GM19372 (cell line): Measurements from ENCODE around the gene CCR5AS.

Source experiments
- ATAC-seq: cut with Tn5 transposase; IDR thresholded peaks from one replicate; pipeline ENCODE4 v1.9.1; 2021; ENCODE audit warnings: mild to moderate bottlenecking, low read depth, moderate library complexity; ENCODE audit not compliant: unreplicated experiment

Gene CCR5AS

DNA sequence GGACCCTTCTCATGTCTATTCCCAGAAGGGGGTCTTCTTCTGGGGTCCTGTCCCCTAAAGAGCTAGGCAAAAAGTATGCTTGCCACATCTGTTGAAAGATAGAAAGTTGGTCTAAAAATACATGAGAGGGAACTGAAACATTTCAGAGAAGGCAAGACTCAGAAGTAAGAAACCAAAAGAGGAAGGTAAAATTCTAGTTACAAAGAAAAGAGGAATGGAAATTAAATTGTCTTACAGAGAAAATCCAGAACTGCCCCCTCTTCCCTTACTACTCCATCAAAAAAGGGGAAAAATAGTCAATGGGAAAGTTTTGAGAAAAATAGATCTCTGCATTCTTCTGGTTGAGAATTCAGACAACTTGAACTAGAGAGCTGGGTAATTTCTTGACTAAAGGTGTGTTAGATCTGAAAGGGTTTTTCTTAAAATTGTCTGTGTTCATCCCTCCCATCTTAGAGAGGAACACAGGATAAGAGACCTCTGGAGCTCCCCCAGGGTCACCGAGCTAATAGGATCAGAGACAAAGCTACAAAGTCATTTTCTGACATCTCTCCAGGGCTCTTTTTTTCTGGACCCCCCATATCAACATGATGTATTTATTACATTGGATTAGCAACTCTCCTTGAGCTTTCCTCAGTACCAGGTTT is 85.3 kb downstream of the CCR5AS start:
- no peak for ATAC-seq

GRCh38 chr3:46318207-46318927 is 88.5 kb downstream of the CCR5AS start:
- ATAC-seq, result no peak

- ATAC-seq, result no peak
Measured at GRCh38 chr3:46316206-46316605, 90.7 kb downstream of the CCR5AS start.

DNA sequence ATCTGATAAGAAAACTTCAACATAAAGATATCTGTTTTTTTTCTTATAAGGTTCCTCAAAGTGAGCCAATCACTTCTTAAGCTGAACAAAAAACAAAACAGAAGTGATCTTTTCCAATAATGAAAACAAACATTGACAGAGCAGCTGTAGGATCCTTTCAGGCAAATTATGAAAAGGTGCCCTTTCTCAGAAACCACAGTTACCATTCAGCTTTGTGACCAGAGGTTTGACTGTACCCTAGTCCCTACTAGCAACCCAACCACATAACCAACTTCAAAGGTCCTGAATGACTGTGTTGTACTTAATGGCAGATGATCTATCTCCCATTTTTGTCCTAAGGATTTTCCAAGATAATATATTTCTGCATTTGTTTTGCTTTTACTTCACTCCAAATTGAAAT is 92.3 kb downstream of the CCR5AS start:
- ATAC-seq, result no peak
